Activated CD8-positive, alpha-beta memory T cell treated with anti-CD3 and anti-CD28 coated beads, Interleukin-2, amount 10 ng/mL, durations not matched to agents 7 days and 5 days (primary cell): ENCODE data around the gene UNC93A. TPM values are rescaled to one million over a fixed set of nuclear protein-coding genes. Genes with fewer than 3 reads are reported as not detected.
"Not testable (repeated sequence)": the region's sequence is repeated elsewhere in the genome, so short reads cannot be mapped to it uniquely, and the experiment has no call there.

Experiments
- ATAC-seq: fragments of 150-1000 bp; cut with Tn5 transposase; one replicate; pipeline ENCODE4 v1.10.0; 2021; ENCODE audit warnings: moderate library complexity
- CTCF ChIA-PET: fragments of 350-600 bp; sonication (Branson Sonifier 250); formaldehyde crosslinking; loops from one replicate; lab custom pipeline; 2021; ENCODE audit warnings: antibody characterized with exemption; lab: Charles Lee
- DNase-seq: peaks from one replicate; pipeline ENCODE4 v3.0.0-alpha.2; 2020
- H3K27ac Mint-ChIP-seq: one replicate; pipeline ENCODE4 v1.8.0; 2021; ENCODE audit warnings: mild to moderate bottlenecking, mixed read lengths
- H3K27me3 Mint-ChIP-seq: one replicate; pipeline ENCODE4 v1.8.0; 2021; ENCODE audit warnings: mixed read lengths
- H3K36me3 Mint-ChIP-seq: one replicate; pipeline ENCODE4 v1.8.0; 2021; ENCODE audit warnings: mild to moderate bottlenecking, mixed read lengths
- H3K4me1 Mint-ChIP-seq: one replicate; pipeline ENCODE4 v1.8.0; 2021; ENCODE audit warnings: mixed read lengths
- H3K4me3 Mint-ChIP-seq: one replicate; pipeline ENCODE4 v1.8.0; 2021; ENCODE audit warnings: mild to moderate bottlenecking, moderate library complexity, mixed read lengths
- H3K9me3 Mint-ChIP-seq: one replicate; pipeline ENCODE4 v1.8.0; 2022; ENCODE audit warnings: low read depth, mixed read lengths
- total RNA-seq, 2 experiments: library from RNA; stranded (reverse); gene quantifications; one replicate each; pipeline ENCODE4 v1.2.3, GENCODE V29; 2021

Gene UNC93A
- total RNA-seq: not detected

DNA sequence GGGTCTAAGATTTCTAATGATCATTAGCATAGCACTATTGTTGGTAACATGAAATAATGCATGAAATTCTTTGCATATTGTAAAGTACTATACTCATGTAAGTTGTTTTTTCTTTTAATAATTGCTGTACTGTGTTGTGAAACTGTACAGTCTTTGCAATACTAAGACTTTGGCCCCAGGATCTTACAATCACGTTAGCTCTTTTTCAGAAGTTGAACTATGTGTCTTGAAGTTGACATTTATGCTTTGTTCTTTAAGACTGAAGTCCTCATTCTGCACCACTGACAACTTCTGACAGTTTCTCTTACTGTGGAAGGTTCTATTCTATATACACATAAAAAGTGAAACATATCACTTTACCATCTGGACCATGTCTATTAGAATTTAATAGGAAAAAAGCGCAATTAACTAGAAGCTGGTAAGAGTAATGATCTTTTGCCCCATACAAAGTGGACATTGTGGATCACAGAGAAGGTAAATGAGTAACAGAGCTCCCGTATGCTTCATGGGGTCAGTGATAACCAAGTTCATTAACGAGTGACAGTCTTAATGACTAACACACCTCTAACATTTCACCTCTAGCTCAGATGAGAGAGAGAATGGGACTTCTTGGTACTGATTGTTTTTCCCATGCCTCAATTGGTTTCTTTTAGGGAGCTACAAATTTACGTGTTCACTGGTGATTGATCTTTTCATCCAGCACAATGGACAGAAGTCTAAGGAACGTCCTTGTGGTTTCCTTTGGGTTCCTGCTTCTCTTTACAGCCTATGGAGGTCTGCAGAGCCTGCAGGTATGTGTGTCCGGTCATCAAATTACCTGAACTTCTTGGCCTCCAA is at the start of gene UNC93A:
Gene UNC93A (plus strand): TSS at position 530 of the 837 bp plus-strand sequence. CDS start 175 bp downstream, at position 705.
- no peak within 1 kb of the TSS for H3K27ac Mint-ChIP-seq
- H3K4me3 Mint-ChIP-seq: no peak within 1 kb of the TSS
- no peaks in the 10 kb centered on the region for H3K4me1 Mint-ChIP-seq
- no peaks in the 10 kb centered on the region for H3K36me3 Mint-ChIP-seq
- CTCF ChIA-PET: interaction anchor here (1.3 to 3.0 kb wide), 3 partner anchors 18 to 516 kb away, joined by 3 to 14 read pairs (median 8); no protein-coding TSS in a partner anchor
- DNase-seq (no peak), ATAC-seq (no peak)
- peaks cover 13% of the 10 kb centered on the region for H3K27me3 Mint-ChIP-seq
- H3K9me3 Mint-ChIP-seq: no peaks in the 10 kb centered on the region

DNA sequence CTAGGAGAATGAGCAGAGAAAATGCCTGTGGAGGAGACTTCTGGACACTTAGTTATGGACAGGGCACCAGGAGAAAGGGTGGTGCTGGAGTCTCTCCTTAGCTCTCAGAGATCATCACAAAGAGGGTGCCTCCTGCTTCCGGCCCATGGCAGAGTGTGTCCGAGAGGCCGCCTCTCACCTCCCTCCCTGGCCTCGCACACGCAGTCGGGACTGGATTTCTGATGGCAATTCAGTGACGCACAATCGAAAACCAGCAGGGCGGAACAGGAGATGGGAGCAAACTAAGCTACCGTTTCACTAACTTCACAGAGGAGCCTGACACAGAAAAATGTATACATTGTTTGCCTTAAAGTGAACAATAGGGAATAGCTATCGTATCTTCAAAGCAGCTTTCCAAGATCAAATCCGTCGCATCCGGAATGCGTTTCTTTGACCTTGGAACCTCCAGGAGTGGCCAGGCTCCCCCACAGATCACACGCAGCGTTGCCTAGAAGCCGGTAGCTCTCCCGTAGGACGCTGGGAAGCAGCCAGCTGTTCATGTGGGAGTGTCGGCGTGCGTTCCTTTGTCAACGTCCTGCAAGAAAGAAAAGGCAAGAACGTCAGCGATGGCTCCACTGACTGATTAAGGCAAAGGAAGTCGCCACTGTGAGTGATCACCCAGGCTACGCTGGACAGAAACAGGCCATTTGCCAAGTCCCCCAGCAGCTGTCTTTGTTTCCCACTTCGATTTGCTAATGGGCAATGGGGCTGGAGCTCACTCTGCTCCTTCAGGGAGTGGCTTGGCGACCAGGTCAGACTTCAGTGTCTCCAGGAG is 49.6 kb upstream of the UNC93A start:
- DNase-seq, H3K27me3 Mint-ChIP-seq, H3K9me3 Mint-ChIP-seq, CTCF ChIA-PET, H3K4me1 Mint-ChIP-seq, H3K36me3 Mint-ChIP-seq, H3K4me3 Mint-ChIP-seq, ATAC-seq, H3K27ac Mint-ChIP-seq: not testable (repeated sequence)

DNA sequence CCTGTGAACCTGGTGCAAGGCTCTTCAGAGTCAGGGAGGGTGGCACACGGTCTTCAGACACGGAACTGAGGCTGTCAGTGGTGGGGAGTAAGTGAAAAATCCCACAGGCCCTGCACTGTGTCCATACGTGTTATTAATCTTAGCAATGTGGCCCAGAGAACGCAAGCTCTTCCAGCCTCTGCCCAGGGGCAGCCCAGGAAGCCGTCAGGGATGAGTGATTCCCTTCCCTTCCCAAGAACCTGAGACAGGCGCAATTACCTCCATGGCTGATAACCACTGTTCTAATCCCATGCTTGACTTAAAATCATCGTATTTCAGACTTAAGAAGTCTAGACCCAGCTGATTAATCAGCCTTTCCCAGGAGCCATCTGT is 49.0 kb upstream of the UNC93A start:
- H3K27ac Mint-ChIP-seq, ATAC-seq, H3K9me3 Mint-ChIP-seq, DNase-seq, H3K27me3 Mint-ChIP-seq, H3K36me3 Mint-ChIP-seq, H3K4me3 Mint-ChIP-seq, CTCF ChIA-PET, H3K4me1 Mint-ChIP-seq: not testable (repeated sequence)

DNA sequence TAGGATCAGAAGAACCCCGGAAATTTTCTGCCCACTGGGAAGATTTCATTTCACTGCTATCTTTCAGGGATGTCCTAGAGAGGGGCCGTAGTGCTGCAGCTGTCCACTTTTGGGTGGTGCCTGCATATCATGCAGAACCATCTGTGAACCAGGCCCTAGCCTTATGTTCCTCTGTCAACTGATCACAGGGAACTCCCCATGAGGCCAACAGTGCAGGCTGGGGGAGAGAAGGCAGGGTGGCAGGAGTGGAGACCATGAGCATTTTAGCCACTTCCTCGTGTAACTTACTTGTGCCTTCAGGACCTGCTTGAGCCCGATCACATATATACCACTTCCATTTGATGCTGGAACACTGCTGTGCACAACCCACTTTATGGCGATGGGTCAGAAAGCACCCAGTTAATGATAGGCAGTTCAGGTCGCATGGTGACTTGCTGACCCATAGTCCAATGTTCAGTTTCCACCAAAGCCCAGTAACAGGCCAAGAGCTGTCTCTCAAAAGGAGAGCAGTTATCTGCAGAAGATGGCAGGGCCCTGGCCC is 48.5 kb upstream of the UNC93A start:
- H3K27ac Mint-ChIP-seq, H3K27me3 Mint-ChIP-seq, H3K4me3 Mint-ChIP-seq, CTCF ChIA-PET, H3K9me3 Mint-ChIP-seq, ATAC-seq, DNase-seq, H3K36me3 Mint-ChIP-seq, H3K4me1 Mint-ChIP-seq: not testable (repeated sequence)

DNA sequence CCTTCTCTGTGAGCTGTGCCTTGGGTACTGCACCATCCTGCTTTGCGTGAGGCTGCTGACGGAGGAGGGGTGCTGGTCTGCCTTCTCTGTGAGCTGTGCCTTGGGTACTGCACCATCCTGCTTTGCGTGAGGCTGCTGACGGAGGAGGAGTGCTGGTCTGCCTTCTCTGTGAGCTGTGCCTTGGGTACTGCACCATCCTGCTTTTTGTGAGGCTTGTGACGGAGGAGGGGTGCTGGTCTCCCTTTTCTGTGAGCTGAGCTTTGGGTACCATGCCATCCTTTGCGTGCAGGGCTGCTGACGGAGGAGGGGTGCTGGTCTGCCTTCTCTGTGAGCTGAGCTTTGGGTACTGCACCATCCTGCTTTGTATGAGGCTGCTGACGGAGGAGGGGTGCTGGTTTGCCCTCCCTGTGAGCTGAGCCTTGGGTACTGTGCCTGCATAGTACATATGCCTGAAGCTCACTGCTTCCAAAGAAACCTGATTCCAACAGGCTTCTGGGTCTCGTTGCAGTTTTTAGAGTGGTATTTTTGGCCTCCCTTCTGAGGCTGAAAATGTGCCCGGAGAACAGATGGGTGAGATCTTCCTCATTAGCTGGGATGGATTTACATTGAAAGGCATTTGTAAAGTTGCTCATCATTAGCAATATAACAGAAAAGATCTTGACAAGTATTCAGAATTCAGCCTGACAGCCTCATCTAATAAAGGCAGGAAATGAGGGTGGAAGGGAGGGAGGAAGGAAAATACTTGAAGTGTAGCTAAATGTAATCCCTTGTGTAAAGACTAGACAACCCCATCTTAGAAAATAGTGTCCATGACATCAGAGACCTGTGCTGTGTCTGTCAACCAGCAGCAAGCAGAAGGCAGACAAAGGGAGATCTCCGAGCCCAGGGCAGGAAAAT is 46.8 kb upstream of the UNC93A start:
- Mint-ChIP-seq H3K27me3 (peaks cover 5% of the 10 kb centered on the region), H3K36me3 (no peaks in the 10 kb centered on the region), H3K9me3 (no peaks in the 10 kb centered on the region), H3K4me1 (no peaks in the 10 kb centered on the region), H3K4me3 (no peak overlapping the region), H3K27ac (no peak overlapping the region)
- CTCF ChIA-PET: interaction anchor here (1.3 kb wide), 1 partner anchor 107 kb away, joined by 3 read pairs; no protein-coding TSS in a partner anchor
- ATAC-seq (no peak), DNase-seq (no peak)

DNA sequence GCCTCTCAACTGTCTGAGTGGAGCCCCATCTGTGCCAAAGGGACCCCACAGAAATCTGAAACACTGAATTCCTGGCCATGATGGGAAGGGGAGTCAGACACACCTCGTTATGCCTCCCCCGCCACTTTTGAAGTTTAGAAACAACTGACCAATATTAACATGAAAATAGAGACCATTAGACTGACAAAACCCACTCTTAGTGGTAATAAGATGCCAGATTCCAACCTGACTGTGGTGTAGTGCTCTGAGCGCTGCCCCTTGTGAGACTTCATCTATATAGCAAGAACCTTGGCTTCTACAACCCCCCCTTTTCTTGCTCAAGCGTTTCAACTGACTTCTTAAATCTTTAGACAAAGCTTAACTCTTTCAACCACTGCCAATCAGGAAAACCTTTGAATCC is 46.1 kb upstream of the UNC93A start:
- DNase-seq (no peak), ATAC-seq (no peak)
- Mint-ChIP-seq H3K27ac (no peak overlapping the region), H3K27me3 (peaks cover 5% of the 10 kb centered on the region), H3K4me1 (no peaks in the 10 kb centered on the region), H3K9me3 (no peaks in the 10 kb centered on the region), H3K4me3 (no peak overlapping the region), H3K36me3 (no peaks in the 10 kb centered on the region)
- CTCF ChIA-PET: interaction anchor here (1.3 kb wide), 1 partner anchor 106 kb away, joined by 3 read pairs; no protein-coding TSS in a partner anchor

DNA sequence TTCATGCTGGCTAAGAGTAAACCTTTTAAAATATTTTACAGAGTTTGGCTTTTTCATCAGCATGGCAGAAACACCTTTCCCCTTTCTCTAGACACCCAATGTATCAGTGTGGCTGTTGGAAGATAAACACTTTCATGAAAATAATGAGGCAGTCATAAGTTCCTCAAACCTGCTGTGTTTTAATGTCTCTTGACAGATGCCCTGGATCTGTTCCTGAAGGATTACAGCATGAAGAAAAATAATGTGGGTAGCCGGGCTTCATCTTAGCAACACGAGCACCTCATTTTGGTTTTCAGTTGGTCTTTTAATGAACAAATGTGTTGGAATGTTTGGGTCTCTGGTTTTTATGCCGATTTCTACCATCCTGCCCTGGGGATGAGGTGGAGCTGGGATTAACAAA is 45.5 kb upstream of the UNC93A start:
- H3K27me3 Mint-ChIP-seq: peaks cover 7% of the 10 kb centered on the region
- CTCF ChIA-PET: no interaction called here
- H3K36me3 Mint-ChIP-seq: no peaks in the 10 kb centered on the region
- no peak overlapping the region for H3K27ac Mint-ChIP-seq
- H3K9me3 Mint-ChIP-seq: no peaks in the 10 kb centered on the region
- no peaks in the 10 kb centered on the region for H3K4me1 Mint-ChIP-seq
- ATAC-seq: no peak
- DNase-seq: no peak
- H3K4me3 Mint-ChIP-seq: no peak overlapping the region

DNA sequence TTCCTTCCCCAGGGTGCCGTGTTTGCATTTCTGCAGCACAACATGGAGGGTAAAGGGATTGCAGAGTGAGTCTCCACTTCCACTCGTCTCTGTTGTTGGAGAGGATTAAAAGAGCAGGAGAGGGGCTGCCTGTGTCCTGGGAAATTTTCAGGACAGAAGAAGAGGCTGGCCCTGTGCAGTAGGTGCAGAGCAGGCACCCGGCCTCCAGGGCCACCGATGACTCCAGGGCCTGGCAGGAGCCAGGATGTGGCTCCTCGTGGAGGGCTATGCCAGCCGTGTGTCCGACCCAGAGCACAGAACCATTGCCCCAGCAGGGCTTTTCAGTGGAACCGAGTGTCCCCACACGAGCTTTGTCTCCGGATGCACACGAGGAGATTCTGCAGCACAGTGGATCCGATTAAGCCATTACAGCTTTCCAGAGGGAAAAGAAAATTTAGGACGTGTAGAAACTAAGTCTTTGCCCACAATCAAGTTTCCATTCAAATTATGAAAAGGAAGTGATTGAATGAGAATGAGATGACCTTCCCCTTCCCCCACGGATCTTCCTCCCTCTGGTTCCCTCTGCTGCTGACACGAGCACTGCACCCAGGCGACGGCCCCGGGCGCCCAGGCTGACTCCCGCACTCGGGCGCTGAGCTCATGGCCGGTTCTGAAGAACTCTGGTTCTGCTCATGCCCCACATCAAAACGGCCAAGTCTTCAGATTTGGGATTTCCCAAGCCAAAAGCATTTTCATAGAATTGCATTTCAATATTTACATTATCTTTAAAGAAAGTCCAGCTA is 43.1 kb upstream of the UNC93A start:
- no peak overlapping the region for H3K27ac Mint-ChIP-seq
- H3K4me3 Mint-ChIP-seq: no peak overlapping the region
- ATAC-seq: no peak
- peaks cover 11% of the 10 kb centered on the region for H3K27me3 Mint-ChIP-seq
- H3K36me3 Mint-ChIP-seq: no peaks in the 10 kb centered on the region
- H3K9me3 Mint-ChIP-seq: no peaks in the 10 kb centered on the region
- CTCF ChIA-PET: no interaction called here
- H3K4me1 Mint-ChIP-seq: no peaks in the 10 kb centered on the region
- DNase-seq: no peak

DNA sequence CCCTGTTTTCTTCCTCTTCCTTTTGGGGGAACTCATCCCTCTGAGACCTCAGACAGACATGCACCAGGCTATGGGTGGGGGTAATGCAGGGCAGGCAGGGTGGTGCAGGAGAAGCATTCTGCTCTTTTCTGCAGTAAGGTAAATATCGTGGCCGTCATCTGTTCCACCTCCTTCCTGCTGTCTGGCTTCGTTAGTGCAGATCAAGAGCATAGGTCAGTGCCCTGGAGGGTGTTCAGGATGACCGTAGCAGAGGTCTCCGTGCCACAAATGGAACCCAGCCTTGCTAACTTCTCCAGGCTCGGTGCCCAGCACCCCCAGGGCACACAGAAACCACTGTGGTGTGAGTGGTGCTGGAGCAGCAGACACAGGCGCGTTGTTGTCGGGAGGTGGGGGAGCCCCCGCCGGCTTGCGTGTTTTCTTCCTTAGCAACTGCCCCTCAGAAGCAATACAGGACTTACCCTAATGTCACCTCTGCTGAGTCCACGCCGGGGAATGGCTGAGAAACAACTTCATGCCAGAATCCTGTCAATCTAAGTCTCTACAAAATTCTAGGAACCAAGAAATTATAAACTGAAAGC is 42.1 kb upstream of the UNC93A start:
- H3K4me3 Mint-ChIP-seq, H3K36me3 Mint-ChIP-seq, CTCF ChIA-PET, DNase-seq, H3K9me3 Mint-ChIP-seq, H3K27ac Mint-ChIP-seq, H3K4me1 Mint-ChIP-seq, ATAC-seq: not testable (repeated sequence)
- H3K27me3 Mint-ChIP-seq: peaks cover 11% of the 10 kb centered on the region

DNA sequence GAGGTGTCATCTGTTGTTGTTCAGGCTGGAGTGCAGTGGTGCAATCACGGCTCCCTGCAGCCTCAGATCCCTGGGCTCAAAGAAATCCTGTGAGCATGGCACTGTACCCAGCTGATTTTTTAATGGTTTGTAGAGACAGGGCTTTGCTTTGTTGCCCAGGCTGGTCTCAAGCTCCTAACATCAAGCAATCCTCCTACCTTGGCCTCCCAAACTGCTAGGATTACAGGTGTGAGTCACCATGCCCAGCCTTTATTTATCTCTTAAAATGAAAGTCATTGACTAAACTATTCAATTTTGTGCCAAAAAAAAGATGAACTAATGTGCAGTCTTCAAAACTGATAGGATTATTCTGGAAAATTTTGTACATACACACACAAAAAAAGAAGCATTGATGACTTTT is 38.8 kb upstream of the UNC93A start:
- no peak overlapping the region for H3K27ac Mint-ChIP-seq
- peaks cover 12% of the 10 kb centered on the region for H3K27me3 Mint-ChIP-seq
- H3K4me1 Mint-ChIP-seq: no peaks in the 10 kb centered on the region
- H3K36me3 Mint-ChIP-seq: no peaks in the 10 kb centered on the region
- peaks cover 6% of the 10 kb centered on the region for H3K9me3 Mint-ChIP-seq
- no peak for DNase-seq
- no peak overlapping the region for H3K4me3 Mint-ChIP-seq
- ATAC-seq: no peak
- CTCF ChIA-PET: no interaction called here

DNA sequence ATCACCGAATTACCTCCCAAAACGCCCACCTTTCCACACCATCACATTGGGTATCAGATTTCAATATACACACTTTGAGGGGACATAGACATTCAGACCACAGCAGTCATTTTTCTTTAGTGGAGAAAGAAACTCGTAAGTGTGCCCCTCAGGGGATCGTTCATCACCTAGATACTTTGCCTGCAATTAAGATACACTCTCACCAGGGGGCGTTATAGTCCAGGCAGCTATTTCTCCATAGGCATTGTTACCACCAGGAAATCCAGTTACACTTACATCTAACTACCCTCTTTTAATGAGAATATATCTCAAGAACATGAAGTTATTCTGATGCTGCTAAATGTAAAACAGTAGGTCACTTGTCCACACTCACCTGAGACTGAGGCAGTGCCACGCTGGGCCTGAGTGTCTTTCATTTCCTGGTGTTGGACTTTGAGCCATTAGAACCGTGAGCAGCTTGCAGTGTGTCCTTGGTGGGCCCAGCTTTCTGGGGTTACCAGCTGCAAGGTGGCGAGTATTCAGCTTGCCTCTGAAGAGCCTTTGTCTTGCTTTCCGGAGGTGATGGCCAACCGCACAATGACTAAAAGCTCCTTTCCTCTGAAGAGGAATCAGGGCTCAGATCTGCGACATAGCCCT is 35.1 kb upstream of the UNC93A start:
- peaks cover 27% of the 10 kb centered on the region for H3K27me3 Mint-ChIP-seq
- H3K9me3 Mint-ChIP-seq: peaks cover 6% of the 10 kb centered on the region
- ATAC-seq: no peak
- H3K4me3 Mint-ChIP-seq: no peak overlapping the region
- no peak overlapping the region for H3K27ac Mint-ChIP-seq
- DNase-seq: no peak
- H3K4me1 Mint-ChIP-seq: no peaks in the 10 kb centered on the region
- H3K36me3 Mint-ChIP-seq: no peaks in the 10 kb centered on the region
- CTCF ChIA-PET: no interaction called here

DNA sequence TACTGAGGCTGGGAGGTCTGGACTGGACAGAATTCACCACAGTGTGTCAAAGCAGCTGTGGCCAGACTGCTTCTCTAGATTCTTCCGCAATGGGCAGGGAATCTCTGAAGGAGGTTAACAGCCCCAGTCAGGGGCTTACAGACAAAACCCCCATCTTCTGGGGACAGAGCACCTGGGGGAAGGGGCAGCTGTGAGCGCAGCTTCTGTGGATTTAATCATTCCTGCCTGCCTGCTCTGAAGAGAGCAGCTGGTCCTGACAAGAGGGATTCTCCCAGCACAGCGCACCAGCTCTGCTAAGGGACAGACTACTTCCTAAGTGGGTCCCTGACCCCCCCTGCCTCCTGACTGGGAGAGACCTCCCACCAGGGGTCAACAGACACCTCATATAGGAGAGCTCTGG is 32.5 kb upstream of the UNC93A start:
- H3K9me3 Mint-ChIP-seq: peaks cover 6% of the 10 kb centered on the region
- H3K36me3 Mint-ChIP-seq: no peaks in the 10 kb centered on the region
- CTCF ChIA-PET: no interaction called here
- H3K4me3 Mint-ChIP-seq: no peak overlapping the region
- ATAC-seq (no peak), DNase-seq (no peak)
- H3K27ac Mint-ChIP-seq: no peak overlapping the region
- peaks cover 42% of the 10 kb centered on the region for H3K27me3 Mint-ChIP-seq
- H3K4me1 Mint-ChIP-seq: no peaks in the 10 kb centered on the region
